PC-9 (cell line): ENCODE results near the gene NRAS.

Experiments used
- CTCF ChIP-seq: fragments of 200-600 bp; sonication (generic); conservative IDR thresholded peaks from 2 replicates; pipeline ENCODE4 v1.6.1; 2017; ENCODE audit warnings: mixed run types, antibody characterized with exemption, mild to moderate bottlenecking, moderate library complexity
- EZH2 ChIP-seq: fragments of 200-600 bp; sonication (generic); IDR thresholded peaks from 2 replicates; pipeline ENCODE4 v1.8.0; 2017; ENCODE audit warnings: antibody characterized with exemption, low read depth

GRCh38 chr1:114670083-114671010 is 46.2 kb downstream of the NRAS start:
- TF ChIP-seq CTCF, result peak; percentile 49; the same call in 1 of the 2 replicates
- TF ChIP-seq EZH2, result no peak
